Measurements from ENCODE around the gene P2RY12. TPM values are rescaled to one million over a fixed set of nuclear protein-coding genes. Genes with fewer than 3 reads are reported as not detected.

P2RY12 gene
- total RNA-seq, 2 donors from 2014 or later, result 1.4 to 1.5 TPM

DNA sequence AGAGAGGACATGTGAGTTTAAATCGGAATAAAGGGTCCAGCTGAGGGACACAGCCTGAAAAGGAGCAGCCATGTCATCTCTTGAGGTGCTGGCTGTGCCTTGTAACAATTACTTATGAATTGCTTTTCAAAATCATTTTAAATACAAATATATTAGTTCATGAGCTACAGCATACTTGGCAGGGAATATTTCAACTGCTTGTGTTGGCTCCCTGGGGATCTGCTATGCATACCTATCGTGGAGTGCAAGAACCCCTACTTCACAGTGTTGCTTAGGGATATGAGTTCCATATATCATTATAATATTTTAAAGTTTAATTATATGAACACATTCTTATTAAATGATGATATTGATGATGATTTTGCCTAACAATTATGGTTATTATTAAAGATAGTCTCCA is 87.1 kb downstream of the P2RY12 start:
- Histone ChIP-seq H3K27ac (no peak overlapping the region), H3K27me3 (no peaks in the 10 kb centered on the region), H3K4me3 (no peak overlapping the region), H3K36me3 (no peaks in the 10 kb centered on the region), H3K9me3 (no peaks in the 10 kb centered on the region), H3K4me1 (no peaks in the 10 kb centered on the region)
- no peak for DNase-seq (ENCODE audit: low spot score)
- TF ChIP-seq, protein P1, sequence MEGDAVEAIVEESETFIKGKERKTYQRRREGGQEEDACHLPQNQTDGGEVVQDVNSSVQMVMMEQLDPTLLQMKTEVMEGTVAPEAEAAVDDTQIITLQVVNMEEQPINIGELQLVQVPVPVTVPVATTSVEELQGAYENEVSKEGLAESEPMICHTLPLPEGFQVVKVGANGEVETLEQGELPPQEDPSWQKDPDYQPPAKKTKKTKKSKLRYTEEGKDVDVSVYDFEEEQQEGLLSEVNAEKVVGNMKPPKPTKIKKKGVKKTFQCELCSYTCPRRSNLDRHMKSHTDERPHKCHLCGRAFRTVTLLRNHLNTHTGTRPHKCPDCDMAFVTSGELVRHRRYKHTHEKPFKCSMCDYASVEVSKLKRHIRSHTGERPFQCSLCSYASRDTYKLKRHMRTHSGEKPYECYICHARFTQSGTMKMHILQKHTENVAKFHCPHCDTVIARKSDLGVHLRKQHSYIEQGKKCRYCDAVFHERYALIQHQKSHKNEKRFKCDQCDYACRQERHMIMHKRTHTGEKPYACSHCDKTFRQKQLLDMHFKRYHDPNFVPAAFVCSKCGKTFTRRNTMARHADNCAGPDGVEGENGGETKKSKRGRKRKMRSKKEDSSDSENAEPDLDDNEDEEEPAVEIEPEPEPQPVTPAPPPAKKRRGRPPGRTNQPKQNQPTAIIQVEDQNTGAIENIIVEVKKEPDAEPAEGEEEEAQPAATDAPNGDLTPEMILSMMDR (IDR thresholded peaks at IDR 0.05), result no peak

DNA sequence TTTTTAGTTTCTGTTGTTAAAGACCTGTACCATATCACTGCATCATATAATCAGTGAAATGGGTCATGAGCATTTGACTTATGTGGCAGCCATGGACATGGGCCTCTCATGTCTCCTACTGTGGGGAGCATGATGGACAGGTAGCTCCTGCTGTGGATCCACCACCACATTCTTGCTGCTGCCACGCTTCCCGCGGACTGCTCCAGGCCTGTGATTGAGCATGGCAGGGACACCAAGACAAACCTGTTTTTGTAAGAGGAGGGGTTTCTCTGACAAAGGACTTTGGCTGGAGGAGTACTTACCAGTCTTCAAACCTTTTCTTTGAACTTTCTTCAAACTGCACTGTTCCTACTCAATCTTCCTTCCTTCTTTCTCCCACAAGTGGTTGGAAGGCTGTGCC is 88.3 kb downstream of the P2RY12 start:
- DNase-seq (ENCODE audit: low spot score), result no peak
- Histone ChIP-seq H3K36me3 (no peaks in the 10 kb centered on the region), H3K4me3 (no peak overlapping the region), H3K4me1 (no peaks in the 10 kb centered on the region), H3K9me3 (no peaks in the 10 kb centered on the region), H3K27me3 (no peaks in the 10 kb centered on the region), H3K27ac (no peak overlapping the region)
- TF ChIP-seq, protein P1 (IDR thresholded peaks at IDR 0.05), result no peak

DNA sequence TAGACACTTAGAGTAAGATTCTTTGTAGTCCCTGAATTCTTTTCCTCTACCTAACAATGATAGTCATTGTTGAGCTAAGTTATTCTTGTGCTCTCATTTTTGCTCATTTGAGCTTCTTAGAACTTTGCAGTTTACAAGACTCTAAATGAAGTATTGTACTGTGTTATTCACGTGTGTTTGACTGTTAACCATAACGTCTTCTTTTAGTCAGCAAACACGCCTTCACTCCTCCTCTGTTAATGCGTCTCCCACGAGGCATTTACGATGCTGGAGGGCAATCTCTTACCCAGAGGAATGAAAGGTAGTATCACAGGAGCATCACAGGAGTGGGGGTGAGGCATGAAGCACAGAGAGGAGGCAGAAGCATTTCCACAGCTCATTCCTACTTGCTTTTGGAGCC is 91.4 kb downstream of the P2RY12 start:
- H3K9me3 ChIP-seq, result no peaks in the 10 kb centered on the region
- DNase-seq (ENCODE audit: low spot score), result no peak
- no peak overlapping the region for H3K4me3 ChIP-seq
- no peaks in the 10 kb centered on the region for H3K27me3 ChIP-seq
- H3K36me3 ChIP-seq, result no peaks in the 10 kb centered on the region
- TF ChIP-seq, protein P1 (IDR thresholded peaks at IDR 0.05), result no peak
- H3K4me1 ChIP-seq, result no peaks in the 10 kb centered on the region
- H3K27ac ChIP-seq, result no peak overlapping the region

DNA sequence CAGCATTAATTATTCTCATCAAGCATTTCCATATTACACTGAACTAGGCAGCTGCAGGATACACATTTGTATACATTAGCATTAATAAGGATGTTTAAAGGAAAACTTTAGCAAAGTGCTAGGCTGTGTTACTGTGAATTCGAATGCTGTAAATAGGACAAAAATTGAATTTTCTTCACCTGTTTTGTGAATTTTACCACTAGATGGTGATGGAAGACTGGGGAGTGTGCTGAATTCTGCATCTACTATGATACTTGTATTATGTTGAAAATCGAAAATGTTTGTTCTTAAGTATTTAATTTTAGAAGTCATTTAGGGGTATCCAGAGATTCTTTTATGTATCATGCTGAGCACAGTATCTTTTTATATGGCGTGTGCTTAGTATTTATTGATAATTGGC is 93.9 kb downstream of the P2RY12 start:
- Histone ChIP-seq H3K27ac (no peak overlapping the region), H3K4me1 (no peaks in the 10 kb centered on the region), H3K4me3 (no peak overlapping the region), H3K9me3 (no peaks in the 10 kb centered on the region), H3K27me3 (no peaks in the 10 kb centered on the region), H3K36me3 (no peaks in the 10 kb centered on the region)
- DNase-seq (ENCODE audit: low spot score), result no peak
- TF ChIP-seq, protein P1 (IDR thresholded peaks at IDR 0.05), result peak in 1 of 2 donors; percentile 55

DNA sequence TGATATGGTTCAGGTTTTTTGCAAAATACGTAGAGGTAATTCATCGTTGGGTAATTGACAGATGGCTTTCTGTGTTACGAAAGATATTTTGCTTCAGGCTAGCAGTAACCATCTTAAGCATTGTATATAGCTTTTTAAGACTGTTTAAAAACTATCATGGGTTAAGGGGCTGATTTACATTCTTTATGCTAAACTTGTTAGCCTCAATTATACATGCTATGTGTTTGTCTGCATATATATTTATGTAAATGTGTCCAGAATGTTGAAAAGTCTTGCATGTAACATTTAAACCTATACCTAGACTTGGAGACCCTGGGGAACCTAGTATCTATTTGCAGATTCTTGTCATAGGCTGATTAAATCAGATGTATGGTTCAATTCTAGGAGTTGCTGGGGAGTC is 95.1 kb downstream of the P2RY12 start:
- Histone ChIP-seq H3K36me3 (no peaks in the 10 kb centered on the region), H3K4me1 (no peaks in the 10 kb centered on the region), H3K9me3 (no peaks in the 10 kb centered on the region), H3K27ac (no peak overlapping the region), H3K27me3 (no peaks in the 10 kb centered on the region), H3K4me3 (no peak overlapping the region)
- no peak for DNase-seq (ENCODE audit: low spot score)
- TF ChIP-seq, protein P1 (IDR thresholded peaks at IDR 0.05), result no peak

Other genes starting within 250 kb of the P2RY12 start
- gene GPR171, start 181.5 kb downstream of the P2RY12 start, total RNA-seq, result under 1 TPM; 0.37 to 0.39 TPM
- gene P2RY14, start 106.2 kb downstream of the P2RY12 start, total RNA-seq, result 1 to 10 TPM; 1.3 to 3.6 TPM
- gene GPR87, start 67.9 kb downstream of the P2RY12 start, total RNA-seq, result not detected
- under 1 TPM; 0.41 to 0.75 TPM for gene P2RY13, start 55.2 kb downstream of the P2RY12 start, total RNA-seq
- 1 to 10 TPM; 5.2 to 5.7 TPM for gene IGSF10, start 76.3 kb upstream of the P2RY12 start, total RNA-seq